Measurements from ENCODE around the gene RHO.

RHO gene

GRCh38 chr3:129518038-129518561 lies 10.3 kb upstream of the RHO start:
- ChIA-PET POLR2A (ENCODE audit: low non-redundant PET) (no interaction called here), CTCF (interaction anchor here (0.6 kb wide), 2 partner anchors 56 to 88 kb away, joined by 3 read pairs; no protein-coding TSS in a partner anchor)
- no peak for DNase-seq (ENCODE audit: low spot score)
- TF ChIP-seq CTCF (conservative IDR thresholded peaks at IDR 0.05; ENCODE audit: low read depth), result no peak
- no peak overlapping the region for H3K27ac ChIP-seq

GRCh38 chr3:129518581-129518980 lies 9.9 kb upstream of the RHO start:
- no peak for DNase-seq (ENCODE audit: low spot score)
- no peak overlapping the region for H3K27ac ChIP-seq
- ChIA-PET CTCF (interaction anchor here (0.6 kb wide), 1 partner anchor 56 kb away, joined by 3 read pairs; no protein-coding TSS in a partner anchor), POLR2A (ENCODE audit: low non-redundant PET) (no interaction called here)
- no peak for TF ChIP-seq CTCF (conservative IDR thresholded peaks at IDR 0.05; ENCODE audit: low read depth)

- ChIA-PET POLR2A (ENCODE audit: low non-redundant PET) (no interaction called here), CTCF (no interaction called here)
- no peak for TF ChIP-seq CTCF (conservative IDR thresholded peaks at IDR 0.05; ENCODE audit: low read depth)
Measured at GRCh38 chr3:129519449-129519848, 9.0 kb upstream of the RHO start.

GRCh38 chr3:129519896-129520715 lies 8.3 kb upstream of the RHO start:
- TF ChIP-seq CTCF (conservative IDR thresholded peaks at IDR 0.05; ENCODE audit: low read depth), result no peak
- no peak for DNase-seq (ENCODE audit: low spot score)

More at GRCh38 chr3:129519449-129519848, 9.0 kb upstream of the RHO start:
- no peak for DNase-seq (ENCODE audit: low spot score)
- no peak overlapping the region for H3K27ac ChIP-seq

GRCh38 chr3:129520960-129521359 lies 7.5 kb upstream of the RHO start:
- no peak for TF ChIP-seq CTCF (conservative IDR thresholded peaks at IDR 0.05; ENCODE audit: low read depth)
- POLR2A ChIA-PET (ENCODE audit: low non-redundant PET), result no interaction called here
- H3K27ac ChIP-seq, result no peak overlapping the region
- CTCF ChIA-PET, result no interaction called here
- no peak for DNase-seq (ENCODE audit: low spot score)

More at GRCh38 chr3:129519896-129520715, 8.3 kb upstream of the RHO start:
- ChIA-PET CTCF (no interaction called here), POLR2A (ENCODE audit: low non-redundant PET) (no interaction called here)
- no peak overlapping the region for H3K27ac ChIP-seq

GRCh38 chr3:129521611-129522010 lies 6.8 kb upstream of the RHO start:
- H3K27ac ChIP-seq, result no peak overlapping the region
- TF ChIP-seq CTCF (conservative IDR thresholded peaks at IDR 0.05; ENCODE audit: low read depth), result no peak
- POLR2A ChIA-PET (ENCODE audit: low non-redundant PET), result no interaction called here
- CTCF ChIA-PET, result no interaction called here
- no peak for DNase-seq (ENCODE audit: low spot score)

Data from RWPE1 (cell line).